SU-DHL-6 (cell line): ENCODE results near the gene TARP.

Experiments used
- H2AFZ ChIP-seq: fragments of 200-600 bp; sonication (generic); 2 replicates; pipeline ENCODE4 v1.6.1; 2014; ENCODE audit warnings: low read depth, mild to moderate bottlenecking, moderate library complexity, mixed read lengths, antibody characterized with exemption, low read length; ENCODE audit not compliant: severe bottlenecking
- H3F3A ChIP-seq: fragments of 200-600 bp; shearing (Covaris generic); 2 replicates; pipeline ENCODE4 v1.6.0; 2016; ENCODE audit warnings: antibody characterized with exemption, mild to moderate bottlenecking; ENCODE audit not compliant: insufficient read depth
- H3K27ac ChIP-seq: fragments of 200-600 bp; sonication (generic); 2 replicates; pipeline ENCODE4 v1.5.1; 2016; ENCODE audit warnings: low read depth, mild to moderate bottlenecking, low read length, moderate library complexity, mixed read lengths
- H3K27me3 ChIP-seq: fragments of 200-600 bp; sonication (generic), shearing (Covaris generic); 2 replicates; pipeline ENCODE4 v1.6.0; 2014; ENCODE audit warnings: mild to moderate bottlenecking, low read length
- H3K36me3 ChIP-seq: fragments of 200-600 bp; sonication (generic); 2 replicates; pipeline ENCODE4 v1.6.1; 2014; ENCODE audit warnings: mild to moderate bottlenecking, low read length, mixed read lengths
- H3K4me2 ChIP-seq: fragments of 300-600, 200-600 bp; shearing (Covaris generic), sonication (generic); 2 replicates; pipeline ENCODE4 v1.6.0; 2014; ENCODE audit warnings: low read length, low read depth, mild to moderate bottlenecking; ENCODE audit not compliant: poor library complexity, severe bottlenecking
- H3K4me3 ChIP-seq: fragments of 200-600 bp; sonication (generic); 2 replicates; pipeline ENCODE4 v1.5.1; 2014; ENCODE audit warnings: antibody characterized with exemption, low read length, mild to moderate bottlenecking, mixed read lengths; ENCODE audit not compliant: insufficient read depth, poor library complexity, severe bottlenecking
- H3K79me2 ChIP-seq: fragments of 200-600 bp; sonication (generic); 2 replicates; pipeline ENCODE4 v1.6.1; 2014; ENCODE audit warnings: mild to moderate bottlenecking, low read length, moderate library complexity; ENCODE audit not compliant: insufficient read depth
- H3K9ac ChIP-seq: fragments of 200-600 bp; sonication (generic); 2 replicates; pipeline ENCODE4 v1.7.0; 2014; ENCODE audit warnings: mild to moderate bottlenecking, low read length
- H3K9me2 ChIP-seq: fragments of 200-600 bp; sonication (generic); replicated peaks from 2 replicates; pipeline ENCODE4 v1.6.1; 2014; ENCODE audit warnings: low read length; ENCODE audit not compliant: insufficient read depth
- H3K9me3 ChIP-seq: fragments of 200-600 bp; sonication (generic); 2 replicates; pipeline ENCODE4 v1.6.1; 2014; ENCODE audit warnings: low read length, mixed read lengths; ENCODE audit not compliant: insufficient read depth
- H4K20me1 ChIP-seq: fragments of 200-600 bp; sonication (generic); 2 replicates; pipeline ENCODE4 v1.6.1; 2014; ENCODE audit warnings: low read depth, mild to moderate bottlenecking, antibody characterized with exemption, low read length, moderate library complexity, mixed read lengths
- EZH2phosphoT487 ChIP-seq: fragments of 200-600 bp; sonication (generic), shearing (Covaris generic); conservative IDR thresholded peaks from 2 replicates; pipeline ENCODE4 v1.6.1; 2018; ENCODE audit warnings: mild to moderate bottlenecking, antibody characterized with exemption, low read length, moderate library complexity, mixed read lengths
- TF ChIP-seq, protein P1 (sequence below): fragments of 200-600 bp; sonication (generic); IDR thresholded peaks from one replicate; pipeline ENCODE4 v1.5.1; 2017; ENCODE audit warnings: antibody characterized with exemption, mild to moderate bottlenecking, low read length, moderate library complexity; ENCODE audit not compliant: insufficient read depth, poor library complexity, severe bottlenecking

The TARP gene

DNA sequence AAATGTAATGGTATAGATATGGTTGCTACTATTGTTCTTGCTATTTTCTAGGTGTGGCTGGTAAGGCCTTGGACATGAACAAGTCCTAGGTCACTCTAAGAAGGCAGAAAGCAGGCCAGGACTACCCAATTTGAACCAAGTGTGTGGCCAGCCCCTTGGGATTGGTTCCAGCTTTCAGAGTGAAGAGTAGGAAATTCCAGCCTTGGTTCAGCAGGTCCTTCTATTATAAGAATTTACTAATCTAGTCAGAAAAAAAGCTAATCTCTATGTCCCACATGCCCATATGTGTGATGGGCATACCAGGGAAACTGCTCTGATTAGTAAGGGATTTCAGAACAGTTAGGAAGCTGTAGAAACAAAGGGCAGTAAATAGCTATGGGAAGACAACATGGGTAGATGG, 7.8 kb upstream of the TARP start:
- Histone ChIP-seq H3K9ac (no peak overlapping the region), H3K4me2 (no peak overlapping the region), H3K9me3 (no peaks in the 10 kb centered on the region), H3K79me2 (no peaks in the 10 kb centered on the region), H3K9me2 (no peaks in the 10 kb centered on the region), H3K27ac (no peak overlapping the region), H4K20me1 (no peaks in the 10 kb centered on the region), H3K27me3 (no peaks in the 10 kb centered on the region), H3F3A (no peaks in the 10 kb centered on the region), H3K4me3 (no peak overlapping the region), H2AFZ (no peak overlapping the region), H3K36me3 (no peaks in the 10 kb centered on the region)
- TF ChIP-seq EZH2phosphoT487: no peak
- TF ChIP-seq, protein P1, sequence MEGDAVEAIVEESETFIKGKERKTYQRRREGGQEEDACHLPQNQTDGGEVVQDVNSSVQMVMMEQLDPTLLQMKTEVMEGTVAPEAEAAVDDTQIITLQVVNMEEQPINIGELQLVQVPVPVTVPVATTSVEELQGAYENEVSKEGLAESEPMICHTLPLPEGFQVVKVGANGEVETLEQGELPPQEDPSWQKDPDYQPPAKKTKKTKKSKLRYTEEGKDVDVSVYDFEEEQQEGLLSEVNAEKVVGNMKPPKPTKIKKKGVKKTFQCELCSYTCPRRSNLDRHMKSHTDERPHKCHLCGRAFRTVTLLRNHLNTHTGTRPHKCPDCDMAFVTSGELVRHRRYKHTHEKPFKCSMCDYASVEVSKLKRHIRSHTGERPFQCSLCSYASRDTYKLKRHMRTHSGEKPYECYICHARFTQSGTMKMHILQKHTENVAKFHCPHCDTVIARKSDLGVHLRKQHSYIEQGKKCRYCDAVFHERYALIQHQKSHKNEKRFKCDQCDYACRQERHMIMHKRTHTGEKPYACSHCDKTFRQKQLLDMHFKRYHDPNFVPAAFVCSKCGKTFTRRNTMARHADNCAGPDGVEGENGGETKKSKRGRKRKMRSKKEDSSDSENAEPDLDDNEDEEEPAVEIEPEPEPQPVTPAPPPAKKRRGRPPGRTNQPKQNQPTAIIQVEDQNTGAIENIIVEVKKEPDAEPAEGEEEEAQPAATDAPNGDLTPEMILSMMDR: no peak

DNA sequence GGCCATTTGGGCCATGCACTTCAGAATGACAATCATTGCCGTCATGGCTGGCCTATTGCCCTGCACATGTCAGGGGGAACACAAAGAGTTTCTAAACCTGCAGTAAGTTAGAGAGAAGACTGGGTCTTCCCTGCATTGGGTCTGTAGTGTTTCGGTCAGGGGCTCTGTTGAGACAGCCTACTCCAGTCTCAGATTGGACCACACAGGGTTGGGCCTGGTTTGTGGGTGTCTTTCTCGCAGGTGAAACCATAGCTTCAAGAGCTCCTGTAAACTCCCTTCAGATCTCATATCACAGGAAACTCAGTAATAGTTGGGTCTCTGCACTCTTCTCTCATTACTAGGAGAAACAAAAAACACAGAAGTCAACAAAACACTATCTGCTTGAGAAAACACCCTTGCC, 7.3 kb upstream of the TARP start:
- no peak for TF ChIP-seq EZH2phosphoT487
- TF ChIP-seq, protein P1: no peak
- Histone ChIP-seq H3K27ac (no peak overlapping the region), H3K4me2 (no peak overlapping the region), H3K9ac (no peak overlapping the region), H3K27me3 (no peaks in the 10 kb centered on the region), H3F3A (no peaks in the 10 kb centered on the region), H3K9me3 (no peaks in the 10 kb centered on the region), H4K20me1 (no peaks in the 10 kb centered on the region), H3K9me2 (no peaks in the 10 kb centered on the region), H3K36me3 (no peaks in the 10 kb centered on the region), H2AFZ (no peak overlapping the region), H3K4me3 (no peak overlapping the region), H3K79me2 (no peaks in the 10 kb centered on the region)

DNA sequence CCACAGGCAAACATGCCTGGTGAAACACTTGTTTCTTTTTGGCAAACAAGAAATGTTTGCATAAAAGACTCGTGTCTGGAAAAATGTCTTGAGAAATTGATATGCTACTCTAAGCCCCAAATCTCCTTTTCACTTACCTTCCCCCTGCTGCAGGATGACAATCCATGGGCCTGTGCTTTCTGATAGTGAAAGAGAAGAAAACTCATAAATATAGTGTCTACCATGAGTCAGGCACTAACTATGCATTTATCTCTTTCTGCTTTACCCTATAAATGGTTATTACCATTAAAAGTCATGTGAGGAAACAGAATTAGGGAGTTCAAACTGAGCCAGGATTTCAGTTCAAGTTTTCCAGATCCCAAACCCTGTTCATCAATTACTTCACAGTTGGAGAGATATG, 6.6 kb upstream of the TARP start:
- Histone ChIP-seq H3K9me3 (no peaks in the 10 kb centered on the region), H3K27me3 (no peaks in the 10 kb centered on the region), H3K4me3 (no peak overlapping the region), H2AFZ (no peak overlapping the region), H3K9ac (no peak overlapping the region), H3K4me2 (no peak overlapping the region), H3K79me2 (no peaks in the 10 kb centered on the region), H3K9me2 (no peaks in the 10 kb centered on the region), H3K27ac (no peak overlapping the region), H3F3A (no peaks in the 10 kb centered on the region), H3K36me3 (no peaks in the 10 kb centered on the region), H4K20me1 (no peaks in the 10 kb centered on the region)
- TF ChIP-seq, protein P1: no peak
- TF ChIP-seq EZH2phosphoT487: no peak
